PC-3 (cell line): ENCODE measurements around the gene PABPC4L. TPM values are rescaled to one million over a fixed set of nuclear protein-coding genes. Genes with fewer than 3 reads are reported as not detected.

ENCODE experiments used
- ATAC-seq: fragments of 200-7000 bp; cut with Tn5 transposase; 2 replicates; pipeline ENCODE4 v1.9.1; 2020; ENCODE audit warnings: mild to moderate bottlenecking, moderate library complexity
- BruUV-seq: library from RNA; stranded (reverse); fragments of 400-500 nt; replicated peaks from 2 replicates; lab custom pipeline; 2021; lab: Mats Ljungman, UMichigan
- CTCF ChIA-PET: fragments of 300-600 bp; sonication (Branson Sonifier 250); formaldehyde crosslinking; loops from one replicate; lab custom pipeline; 2022; ENCODE audit warnings: antibody characterized with exemption; lab: Charles Lee
- POLR2A ChIA-PET: fragments of 300-600 bp; sonication (Branson Sonifier 250); formaldehyde crosslinking; loops from one replicate; lab custom pipeline; 2022; ENCODE audit warnings: antibody characterized with exemption; ENCODE audit not compliant: unreplicated experiment; lab: Charles Lee
- DNase-seq: peaks from one replicate; pipeline ENCODE4 v3.0.0-alpha.2; 2015
- H2AFZ ChIP-seq: fragments of 300-600 bp; sonication (generic); 2 replicates; pipeline ENCODE4 v1.6.0; 2016; ENCODE audit warnings: antibody characterized with exemption, low read length
- H3F3A ChIP-seq: fragments of 300-600 bp; sonication (generic); one replicate; pipeline ENCODE4 v1.6.0; 2017; ENCODE audit warnings: antibody characterized with exemption, low read length, control low read depth, mild to moderate bottlenecking; ENCODE audit not compliant: unreplicated experiment
- H3K27ac ChIP-seq: fragments of 300-600 bp; sonication (generic); 2 replicates; pipeline ENCODE4 v1.5.1; 2016; ENCODE audit warnings: mild to moderate bottlenecking, low read length
- H3K27me3 ChIP-seq: fragments of 300-600 bp; sonication (generic); 2 replicates; pipeline ENCODE4 v1.6.1; 2016; ENCODE audit warnings: low read length, mixed read lengths
- H3K36me3 ChIP-seq: fragments of 300-600 bp; sonication (generic); 2 replicates; pipeline ENCODE4 v1.6.1; 2016; ENCODE audit warnings: low read depth, mixed run types, low read length, mixed read lengths
- H3K4me1 ChIP-seq: fragments of 300-600 bp; sonication (generic); 2 replicates; pipeline ENCODE4 v1.5.1; 2016; ENCODE audit warnings: low read length; ENCODE audit not compliant: insufficient read depth
- H3K4me2 ChIP-seq: fragments of 300-600 bp; sonication (generic); 2 replicates; pipeline ENCODE4 v1.6.0; 2016; ENCODE audit warnings: low read length
- H3K4me3 ChIP-seq: fragments of 300-600 bp; sonication (generic); 2 replicates; pipeline ENCODE4 v1.5.1; 2016; ENCODE audit warnings: mild to moderate bottlenecking, low read length, mixed read lengths
- H3K79me2 ChIP-seq: fragments of 300-600 bp; sonication (generic); 2 replicates; pipeline ENCODE4 v1.6.1; 2017; ENCODE audit warnings: low read length, mixed read lengths
- H3K9ac ChIP-seq: fragments of 300-600 bp; sonication (generic); 2 replicates; pipeline ENCODE4 v1.6.0; 2016; ENCODE audit warnings: mild to moderate bottlenecking, low read length
- H3K9me2 ChIP-seq: fragments of 300-600 bp; sonication (generic); replicated peaks from 2 replicates; pipeline ENCODE4 v1.6.1; 2016; ENCODE audit warnings: mixed run types, low read length, mixed read lengths
- H3K9me3 ChIP-seq: fragments of 300-600 bp; sonication (generic); 2 replicates; pipeline ENCODE4 v1.6.1; 2016; ENCODE audit warnings: low read length, mixed read lengths
- H4K20me1 ChIP-seq: fragments of 300-600 bp; sonication (generic); 2 replicates; pipeline ENCODE4 v1.6.1; 2016; ENCODE audit warnings: low read length, mixed read lengths
- CTCF ChIP-seq: fragments of 300-600 bp; sonication (generic); conservative IDR thresholded peaks from 2 replicates; pipeline ENCODE4 v1.5.1; 2017; ENCODE audit warnings: antibody characterized with exemption, low read depth, mild to moderate bottlenecking, low read length
- EZH2 ChIP-seq: fragments of 300-600 bp; sonication (generic); IDR thresholded peaks from one replicate; pipeline ENCODE4 v1.6.1; 2017; ENCODE audit warnings: antibody characterized with exemption, mild to moderate bottlenecking, low read length; ENCODE audit not compliant: unreplicated experiment
- EZH2phosphoT487 ChIP-seq: fragments of 300-600 bp; sonication (generic); IDR thresholded peaks from 2 replicates; pipeline ENCODE4 v1.6.1; 2018; ENCODE audit warnings: mild to moderate bottlenecking, antibody characterized with exemption, low read length, borderline replicate concordance
- intact Hi-C: fragments of 100-400 bp; cut with micrococcal nuclease; formaldehyde crosslinking; loops from 2 replicates; pipeline ENCODE4 v1.9.0; 2023
- total RNA-seq: library from RNA; depleted of rRNA; stranded (reverse); fragments of >200 nt; gene quantifications from 2 replicates; pipeline ENCODE4 v1.2.3, GENCODE V29; 2014

The PABPC4L gene
- total RNA-seq, 1 experiment from 2014 or later = 0.47 TPM

- Histone ChIP-seq H3K4me2 (no peak overlapping the region), H3K36me3 (no peaks in the 10 kb centered on the region), H3K79me2 (no peaks in the 10 kb centered on the region), H3F3A (no peaks in the 10 kb centered on the region), H3K4me1 (no peaks in the 10 kb centered on the region), H3K4me3 (no peak overlapping the region), H3K9me3 (no peaks in the 10 kb centered on the region), H4K20me1 (no peaks in the 10 kb centered on the region), H3K9me2 (no peaks in the 10 kb centered on the region), H2AFZ (no peak overlapping the region), H3K27me3 (no peaks in the 10 kb centered on the region), H3K27ac (no peak overlapping the region), H3K9ac (no peak overlapping the region)
- POLR2A ChIA-PET = no interaction called here
- ATAC-seq = no peak
- TF ChIP-seq EZH2phosphoT487 (no peak), EZH2 (no peak), CTCF (no peak)
- no peak for DNase-seq
- intact Hi-C loops = no loop called here
- no TSS peak for BruUV-seq
- CTCF ChIA-PET = no interaction called here
Observed at GRCh38 chr4:134154097-134154496, 47.5 kb downstream of the PABPC4L start.

- Histone ChIP-seq H3K4me2 (no peak overlapping the region), H4K20me1 (no peaks in the 10 kb centered on the region), H3K9ac (no peak overlapping the region), H2AFZ (no peak overlapping the region), H3K79me2 (no peaks in the 10 kb centered on the region), H3K4me3 (no peak overlapping the region), H3K27ac (no peak overlapping the region), H3K9me2 (no peaks in the 10 kb centered on the region), H3K36me3 (no peaks in the 10 kb centered on the region), H3K27me3 (no peaks in the 10 kb centered on the region), H3K9me3 (no peaks in the 10 kb centered on the region), H3F3A (no peaks in the 10 kb centered on the region), H3K4me1 (no peaks in the 10 kb centered on the region)
- TF ChIP-seq CTCF (no peak), EZH2phosphoT487 (no peak), EZH2 (no peak)
- BruUV-seq = no TSS peak
- intact Hi-C loops = no loop called here
- CTCF ChIA-PET = no interaction called here
- POLR2A ChIA-PET = no interaction called here
- DNase-seq (no peak), ATAC-seq (no peak)
Observed at GRCh38 chr4:134147941-134148340, 53.6 kb downstream of the PABPC4L start.
